K562 (cell line): ENCODE measurements around the gene B4GALT5. TPM values are rescaled to one million over a fixed set of nuclear protein-coding genes. Genes with fewer than 3 reads are reported as not detected.

Experiments
- BRD9 ChIP-seq: fragments of 450-650 bp; IDR thresholded peaks from 2 replicates; pipeline ENCODE4 v1.6.1; 2018; ENCODE audit warnings: low read depth; ENCODE audit not compliant: partially characterized antibody
- CEBPG ChIP-seq, 3 experiments: fragments of 200-800 bp in 1 of 3; sonication (Bioruptor generic) in 1 of 3; sonication (generic) in 1 of 3; formaldehyde crosslinking in 1 of 3; IDR thresholded peaks in 2 of 3; conservative IDR thresholded peaks in 1 of 3; 2 replicates each; pipeline versions ENCODE4 v1.6.1 to v1.8.0; 2016 to 2022; ENCODE audit warnings: missing compliant biosample characterization in 2 of 3, missing genetic modification characterization in 2 of 3, mild to moderate bottlenecking in 1 of 3, missing genetic modification reagents in 1 of 3
- GABPB2 ChIP-seq: fragments of 250-450 bp; sonication (Bioruptor Pico); conservative IDR thresholded peaks from 2 replicates; pipeline ENCODE4 v1.5.1; 2021; ENCODE audit warnings: mild to moderate bottlenecking
- JUND ChIP-seq, 2 experiments: IDR thresholded peaks; 2 replicates in 1 of 2; 3 replicates in 1 of 2; pipeline ENCODE4 v1.6.1; 2011; ENCODE audit warnings: borderline replicate concordance in 2 of 2, low read depth in 2 of 2, low read length in 2 of 2, improper control_type of control experiment in 1 of 2, missing biosample characterization in 1 of 2, missing genetic modification characterization in 1 of 2, missing genetic modification reagents in 1 of 2
- KDM2B ChIP-seq: fragments of 250-450 bp; sonication (Bioruptor Pico); IDR thresholded peaks from 2 replicates; pipeline ENCODE4 v1.8.0; 2021; ENCODE audit warnings: mild to moderate bottlenecking, moderate library complexity
- MTA2 ChIP-seq: fragments of 450-650 bp; IDR thresholded peaks from 2 replicates; pipeline ENCODE4 v1.6.1; 2016; ENCODE audit warnings: low read depth
- POLR2B ChIP-seq: fragments of 450-650 bp; IDR thresholded peaks from 2 replicates; pipeline ENCODE4 v1.6.1; 2018; ENCODE audit warnings: low read depth; ENCODE audit not compliant: partially characterized antibody
- SMAD1 ChIP-seq: fragments of 150-350 bp; IDR thresholded peaks from 2 replicates; pipeline ENCODE4 v1.6.1; 2014; ENCODE audit warnings: low read length, low read depth; ENCODE audit not compliant: partially characterized antibody
- polyA plus RNA-seq, 8 experiments: library from polyadenylated mRNA; depleted of rRNA in 4 of 8; stranded (reverse) in 5 of 8; unstranded in 3 of 8; fragments of >200 nt; fragmentation: Nextera tagmentation in 2 of 8; fragmentation: Illumina TruSeq in 1 of 8; extraction: Ambion mirVana in 2 of 8; extraction: Trizol in 1 of 8; gene quantifications; 2 replicates each; pipeline versions ENCODE4 v1.2.1 to v1.2.3, GENCODE V29; 2011 to 2014; ENCODE audit warnings: inconsistent platforms in 1 of 8, missing spikeins in 1 of 8
- total RNA-seq, 7 experiments: library from RNA; depleted of rRNA in 6 of 7; stranded (reverse); fragments of >200 nt in 6 of 7; fragmentation: Illumina TruSeq in 2 of 7; extraction: Trizol in 2 of 7; gene quantifications; 2 replicates each; pipeline versions ENCODE4 v1.2.1 to v1.2.3, GENCODE V29; 2011 to 2021; ENCODE audit warnings: low replicate concordance in 1 of 7
- TF ChIP-seq, protein P1 (sequence below): fragments of 250-450 bp; sonication (Bioruptor Pico); IDR thresholded peaks from 2 replicates; pipeline ENCODE4 v1.8.0; 2021; ENCODE audit warnings: moderate library complexity, mild to moderate bottlenecking, inconsistent platforms
- TF ChIP-seq, protein P2 (sequence below): sonication (generic); formaldehyde crosslinking; IDR thresholded peaks from 2 replicates; pipeline ENCODE4 v1.8.0; 2022; ENCODE audit warnings: mild to moderate bottlenecking, missing genetic modification reagents
- TF ChIP-seq, protein P3 (sequence below): sonication (generic); formaldehyde crosslinking; IDR thresholded peaks from 2 replicates; pipeline ENCODE4 v1.8.1; 2023; ENCODE audit warnings: mild to moderate bottlenecking, missing genetic modification reagents
- TF ChIP-seq, protein P4 (sequence below), 2 experiments: IDR thresholded peaks; 2 replicates each; pipeline ENCODE4 v1.6.1; 2011; ENCODE audit warnings: borderline replicate concordance in 1 of 2, control low read depth in 1 of 2, low read depth in 1 of 2, low read length in 1 of 2, mild to moderate bottlenecking in 1 of 2, mixed read lengths in 1 of 2, moderate library complexity in 1 of 2; ENCODE audit not compliant: insufficient read depth in 1 of 2, insufficient read length in 1 of 2, poor library complexity in 1 of 2, severe bottlenecking in 1 of 2; ENCODE audit errors: extremely low read depth in 1 of 2
- TF ChIP-seq, protein P5 (sequence below): fragments of 200-800 bp; sonication (Bioruptor generic); IDR thresholded peaks from 2 replicates; pipeline ENCODE4 v1.6.1; 2016; ENCODE audit warnings: missing genetic modification characterization, missing compliant biosample characterization

Gene B4GALT5
- total and polyA plus RNA-seq, 9 of the 15 experiments (the other 6 are each of a cell fraction or from before 2014, with no cell fraction given), result 8.5 to 32.6 (median 23.4) TPM

DNA sequence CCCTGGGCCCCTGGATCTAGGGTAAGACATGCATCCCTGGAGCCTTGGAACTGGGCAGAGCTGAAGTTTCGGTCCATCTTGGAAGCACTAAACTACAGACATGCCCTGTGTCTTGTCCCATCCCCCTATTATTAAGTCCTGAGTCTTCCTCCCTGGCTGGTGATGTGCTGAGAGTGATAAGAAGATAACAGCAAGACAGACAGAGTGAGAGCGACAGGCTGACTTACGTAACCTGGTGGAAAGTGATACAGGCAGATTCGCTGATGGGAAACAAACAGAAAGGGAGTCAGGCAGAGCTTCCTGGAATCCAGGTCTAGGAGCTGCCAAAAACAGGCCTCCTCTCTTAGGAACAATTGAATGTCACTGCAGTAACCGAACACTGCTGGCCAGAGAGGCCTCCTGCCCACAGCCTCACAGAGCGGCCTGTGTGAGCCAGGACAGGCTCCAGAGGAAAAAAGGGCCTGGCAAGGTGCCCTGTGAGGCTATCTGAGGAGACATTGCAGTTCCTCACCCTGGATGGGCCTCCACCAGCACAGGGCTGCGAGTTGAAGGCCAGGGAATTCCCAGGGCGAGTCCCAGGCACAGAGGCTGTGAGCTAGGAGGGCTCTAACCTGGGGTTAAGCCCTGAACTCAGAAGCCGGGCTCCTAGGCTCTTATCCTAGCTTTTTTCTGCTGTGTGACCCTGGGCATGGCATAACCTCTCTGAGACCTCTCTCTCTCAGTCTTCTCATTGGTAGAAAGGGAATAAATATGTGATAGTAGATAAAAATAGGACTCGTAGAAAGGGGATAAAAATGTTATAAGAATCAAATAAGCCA, 34.2 kb upstream of the B4GALT5 start (continued):
- TF ChIP-seq, protein P1, sequence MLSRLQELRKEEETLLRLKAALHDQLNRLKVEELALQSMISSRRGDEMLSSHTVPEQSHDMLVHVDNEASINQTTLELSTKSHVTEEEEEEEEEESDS (CRISPR knock-in tag), result no peak
- TF ChIP-seq GABPB2 (CRISPR knock-in tag) (no peak), BRD9 (no peak), KDM2B (no peak), CEBPG (CRISPR knock-in tag; IDR thresholded peaks at IDR 0.05) (peak; percentile 38; the same call in 1 of the 2 replicates), CEBPG (tag; conservative IDR thresholded peaks at IDR 0.05 in 1 of 2, IDR thresholded peaks at IDR 0.05 in 1 of 2) (peak; percentile 70 to 74; a peak in 3 of 4 replicates), POLR2B (no peak), JUND (IDR thresholded peaks at IDR 0.05; ENCODE audit: borderline replicate concordance, low read depth, low read length) (peak; percentile 69; the same call in 1 of the 2 replicates), JUND (tag; IDR thresholded peaks at IDR 0.05; ENCODE audit: borderline replicate concordance, low read depth, low read length) (peak; percentile 66; the same call in 1 of the 3 replicates), MTA2 (no peak), SMAD1 (no peak)
- TF ChIP-seq, protein P2, sequence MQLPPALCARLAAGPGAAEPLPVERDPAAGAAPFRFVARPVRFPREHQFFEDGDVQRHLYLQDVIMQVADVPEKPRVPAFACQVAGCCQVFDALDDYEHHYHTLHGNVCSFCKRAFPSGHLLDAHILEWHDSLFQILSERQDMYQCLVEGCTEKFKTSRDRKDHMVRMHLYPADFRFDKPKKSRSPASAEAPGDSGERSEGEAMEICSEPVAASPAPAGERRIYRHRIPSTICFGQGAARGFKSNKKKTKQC, result no peak
- TF ChIP-seq, protein P3, sequence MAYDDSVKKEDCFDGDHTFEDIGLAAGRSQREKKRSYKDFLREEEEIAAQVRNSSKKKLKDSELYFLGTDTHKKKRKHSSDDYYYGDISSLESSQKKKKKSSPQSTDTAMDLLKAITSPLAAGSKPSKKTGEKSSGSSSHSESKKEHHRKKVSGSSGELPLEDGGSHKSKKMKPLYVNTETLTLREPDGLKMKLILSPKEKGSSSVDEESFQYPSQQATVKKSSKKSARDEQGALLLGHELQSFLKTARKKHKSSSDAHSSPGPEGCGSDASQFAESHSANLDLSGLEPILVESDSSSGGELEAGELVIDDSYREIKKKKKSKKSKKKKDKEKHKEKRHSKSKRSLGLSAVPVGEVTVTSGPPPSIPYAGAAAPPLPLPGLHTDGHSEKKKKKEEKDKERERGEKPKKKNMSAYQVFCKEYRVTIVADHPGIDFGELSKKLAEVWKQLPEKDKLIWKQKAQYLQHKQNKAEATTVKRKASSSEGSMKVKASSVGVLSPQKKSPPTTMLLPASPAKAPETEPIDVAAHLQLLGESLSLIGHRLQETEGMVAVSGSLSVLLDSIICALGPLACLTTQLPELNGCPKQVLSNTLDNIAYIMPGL (CRISPR knock-in tag), result no peak
- TF ChIP-seq, protein P4, sequence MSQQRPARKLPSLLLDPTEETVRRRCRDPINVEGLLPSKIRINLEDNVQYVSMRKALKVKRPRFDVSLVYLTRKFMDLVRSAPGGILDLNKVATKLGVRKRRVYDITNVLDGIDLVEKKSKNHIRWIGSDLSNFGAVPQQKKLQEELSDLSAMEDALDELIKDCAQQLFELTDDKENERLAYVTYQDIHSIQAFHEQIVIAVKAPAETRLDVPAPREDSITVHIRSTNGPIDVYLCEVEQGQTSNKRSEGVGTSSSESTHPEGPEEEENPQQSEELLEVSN (IDR thresholded peaks at IDR 0.05; ENCODE audit: borderline replicate concordance in 1 of 2, extremely low read depth in 1 of 2, insufficient read depth in 1 of 2, insufficient read length in 1 of 2, low read depth in 1 of 2, low read length in 1 of 2, poor library complexity in 1 of 2, severe bottlenecking in 1 of 2), result no peak
- TF ChIP-seq, protein P5, sequence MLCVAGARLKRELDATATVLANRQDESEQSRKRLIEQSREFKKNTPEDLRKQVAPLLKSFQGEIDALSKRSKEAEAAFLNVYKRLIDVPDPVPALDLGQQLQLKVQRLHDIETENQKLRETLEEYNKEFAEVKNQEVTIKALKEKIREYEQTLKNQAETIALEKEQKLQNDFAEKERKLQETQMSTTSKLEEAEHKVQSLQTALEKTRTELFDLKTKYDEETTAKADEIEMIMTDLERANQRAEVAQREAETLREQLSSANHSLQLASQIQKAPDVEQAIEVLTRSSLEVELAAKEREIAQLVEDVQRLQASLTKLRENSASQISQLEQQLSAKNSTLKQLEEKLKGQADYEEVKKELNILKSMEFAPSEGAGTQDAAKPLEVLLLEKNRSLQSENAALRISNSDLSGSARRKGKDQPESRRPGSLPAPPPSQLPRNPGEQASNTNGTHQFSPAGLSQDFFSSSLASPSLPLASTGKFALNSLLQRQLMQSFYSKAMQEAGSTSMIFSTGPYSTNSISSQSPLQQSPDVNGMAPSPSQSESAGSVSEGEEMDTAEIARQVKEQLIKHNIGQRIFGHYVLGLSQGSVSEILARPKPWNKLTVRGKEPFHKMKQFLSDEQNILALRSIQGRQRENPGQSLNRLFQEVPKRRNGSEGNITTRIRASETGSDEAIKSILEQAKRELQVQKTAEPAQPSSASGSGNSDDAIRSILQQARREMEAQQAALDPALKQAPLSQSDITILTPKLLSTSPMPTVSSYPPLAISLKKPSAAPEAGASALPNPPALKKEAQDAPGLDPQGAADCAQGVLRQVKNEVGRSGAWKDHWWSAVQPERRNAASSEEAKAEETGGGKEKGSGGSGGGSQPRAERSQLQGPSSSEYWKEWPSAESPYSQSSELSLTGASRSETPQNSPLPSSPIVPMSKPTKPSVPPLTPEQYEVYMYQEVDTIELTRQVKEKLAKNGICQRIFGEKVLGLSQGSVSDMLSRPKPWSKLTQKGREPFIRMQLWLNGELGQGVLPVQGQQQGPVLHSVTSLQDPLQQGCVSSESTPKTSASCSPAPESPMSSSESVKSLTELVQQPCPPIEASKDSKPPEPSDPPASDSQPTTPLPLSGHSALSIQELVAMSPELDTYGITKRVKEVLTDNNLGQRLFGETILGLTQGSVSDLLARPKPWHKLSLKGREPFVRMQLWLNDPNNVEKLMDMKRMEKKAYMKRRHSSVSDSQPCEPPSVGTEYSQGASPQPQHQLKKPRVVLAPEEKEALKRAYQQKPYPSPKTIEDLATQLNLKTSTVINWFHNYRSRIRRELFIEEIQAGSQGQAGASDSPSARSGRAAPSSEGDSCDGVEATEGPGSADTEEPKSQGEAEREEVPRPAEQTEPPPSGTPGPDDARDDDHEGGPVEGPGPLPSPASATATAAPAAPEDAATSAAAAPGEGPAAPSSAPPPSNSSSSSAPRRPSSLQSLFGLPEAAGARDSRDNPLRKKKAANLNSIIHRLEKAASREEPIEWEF, result no peak
